Stimulated activated CD4-positive, alpha-beta T cell treated with anti-CD3 and anti-CD28 coated beads, TNF-alpha, amount 100 ng/mL, for 4 hours (primary cell): ENCODE measurements around the gene PDE3A.
"Not testable (repeated sequence)": the region's sequence is repeated elsewhere in the genome, so short reads cannot be mapped to it uniquely, and the experiment has no call there.

Experiments
- DNase-seq, 3 experiments: peaks; one replicate each; pipeline ENCODE4 v3.0.0-alpha.2; 2020; ENCODE audit warnings: low read depth in 3 of 3

PDE3A gene

DNA sequence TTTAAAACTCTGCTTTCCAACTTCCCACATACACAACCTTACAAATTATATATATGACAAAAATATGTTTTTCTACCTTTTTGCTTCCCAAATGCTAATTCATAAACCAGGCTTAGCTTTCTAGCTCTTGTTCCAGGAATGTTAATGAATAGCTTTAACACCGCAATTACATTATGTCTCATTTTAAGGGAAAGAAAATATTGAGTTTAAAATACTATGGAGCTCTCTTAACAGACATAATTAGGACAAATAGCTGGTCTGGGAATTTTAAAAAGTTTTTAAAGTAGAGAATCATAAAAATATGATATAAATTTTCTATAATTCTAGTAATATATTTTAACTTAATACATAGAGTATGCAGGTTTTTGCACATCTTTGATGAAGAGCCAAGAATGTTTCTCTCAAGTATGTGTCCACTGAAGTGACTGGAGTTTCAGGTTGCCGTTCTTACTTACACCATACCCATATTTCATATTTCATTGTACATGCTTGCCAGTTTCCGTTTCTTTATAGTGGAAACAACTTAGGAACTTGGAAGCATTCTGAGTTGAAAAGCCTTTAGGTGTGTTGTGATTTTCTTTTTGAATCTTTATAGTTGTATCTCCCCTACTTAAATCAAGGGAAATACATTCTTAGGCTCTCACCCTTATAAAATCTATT is 236.2 kb downstream of the PDE3A start:
- no peak for DNase-seq

DNA sequence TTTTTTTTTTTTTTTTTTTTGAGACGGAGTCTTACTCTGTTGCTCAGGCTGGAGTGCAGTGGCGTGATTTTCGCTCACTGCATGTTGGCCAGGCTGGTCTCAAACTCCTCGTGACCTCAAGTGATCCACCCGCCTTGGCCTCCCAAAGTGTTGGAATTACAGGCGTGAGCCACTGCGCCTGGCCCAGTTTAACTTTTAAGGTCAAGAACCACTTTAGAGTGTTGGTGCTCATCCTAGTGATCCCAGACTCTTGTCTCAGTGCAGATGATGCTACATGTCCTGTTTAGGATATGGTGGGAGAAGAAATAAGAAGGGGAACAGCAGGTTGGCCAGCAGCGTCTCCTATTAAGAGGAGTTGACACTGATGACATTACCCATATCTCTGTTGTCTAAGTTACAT is 246.7 kb downstream of the PDE3A start:
- DNase-seq = not testable (repeated sequence)

DNA sequence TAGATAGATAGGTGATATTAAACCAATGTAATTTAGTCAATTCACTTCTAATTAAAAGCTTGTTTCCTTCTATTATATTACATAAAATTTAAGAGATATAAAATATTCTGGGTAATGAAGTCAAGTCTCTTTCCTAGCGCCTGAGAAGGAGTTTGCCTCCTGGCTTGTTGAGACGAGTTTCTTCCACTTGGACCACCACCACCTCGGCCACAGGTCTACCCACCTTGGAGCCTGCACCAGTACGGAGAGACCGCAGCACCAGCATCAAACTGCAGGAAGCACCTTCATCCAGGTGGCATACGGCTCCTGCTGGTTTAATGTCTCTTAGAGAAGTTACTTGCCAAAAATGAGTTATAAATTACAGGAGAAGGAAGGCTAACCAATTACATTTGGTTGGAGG is 247.8 kb downstream of the PDE3A start:
- no peak for DNase-seq

DNA sequence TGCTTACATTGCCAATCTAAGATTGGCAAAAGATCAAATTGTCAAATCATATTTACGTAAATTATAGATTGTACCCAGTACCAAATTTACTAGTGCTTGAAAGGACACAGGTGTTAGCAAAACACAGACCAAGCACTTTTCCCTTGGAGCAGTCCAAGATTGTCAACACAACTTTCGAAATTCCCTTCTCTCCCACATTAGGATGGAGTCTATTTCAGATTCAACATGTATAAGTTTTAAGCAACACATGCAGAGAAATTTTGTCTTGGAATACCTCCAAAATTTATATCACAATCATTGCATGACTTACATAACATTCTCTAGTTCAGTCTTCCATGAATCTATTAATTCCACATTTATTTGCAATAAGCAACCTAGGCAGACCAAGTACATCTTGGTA is 251.9 kb downstream of the PDE3A start:
- no peak for DNase-seq

DNA sequence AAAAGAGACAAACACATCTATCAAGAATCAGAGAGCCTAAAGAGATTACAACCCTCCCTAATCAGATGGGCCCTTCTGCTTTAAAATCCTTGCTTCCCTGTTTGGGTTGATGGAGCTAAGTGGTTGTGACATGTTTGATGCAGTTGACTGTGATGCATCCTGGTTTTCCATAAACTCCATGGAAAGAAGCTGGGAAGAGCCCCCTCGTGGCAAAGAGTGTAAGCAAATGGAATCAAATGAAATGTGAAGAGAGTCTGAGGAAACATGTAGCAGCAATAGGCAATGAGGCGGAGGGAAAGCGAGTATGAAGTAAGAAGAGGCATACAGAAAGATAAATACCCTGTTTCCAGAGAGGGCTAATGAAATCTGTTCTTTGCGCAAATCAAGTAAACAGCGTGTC is 256.4 kb downstream of the PDE3A start:
- no peak for DNase-seq

DNA sequence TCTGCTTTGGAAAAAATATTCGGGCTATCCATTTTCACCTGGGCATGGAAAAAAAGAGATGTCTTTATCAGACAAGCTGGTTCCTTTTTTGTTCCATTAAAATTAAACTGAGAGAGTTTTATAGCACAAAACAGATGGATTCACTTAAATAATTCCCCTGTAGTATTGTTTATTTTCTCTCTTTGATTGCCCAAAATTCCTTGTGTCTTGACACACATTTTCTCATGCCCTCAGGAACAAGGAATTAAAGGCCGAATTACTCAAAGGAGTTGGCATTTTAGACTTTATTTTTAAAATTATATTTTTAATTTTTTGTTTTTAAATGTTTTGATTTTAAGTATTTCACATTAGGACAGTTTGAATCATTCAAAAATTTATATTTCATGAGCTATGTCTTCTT is 257.2 kb downstream of the PDE3A start:
- no peak for DNase-seq

DNA sequence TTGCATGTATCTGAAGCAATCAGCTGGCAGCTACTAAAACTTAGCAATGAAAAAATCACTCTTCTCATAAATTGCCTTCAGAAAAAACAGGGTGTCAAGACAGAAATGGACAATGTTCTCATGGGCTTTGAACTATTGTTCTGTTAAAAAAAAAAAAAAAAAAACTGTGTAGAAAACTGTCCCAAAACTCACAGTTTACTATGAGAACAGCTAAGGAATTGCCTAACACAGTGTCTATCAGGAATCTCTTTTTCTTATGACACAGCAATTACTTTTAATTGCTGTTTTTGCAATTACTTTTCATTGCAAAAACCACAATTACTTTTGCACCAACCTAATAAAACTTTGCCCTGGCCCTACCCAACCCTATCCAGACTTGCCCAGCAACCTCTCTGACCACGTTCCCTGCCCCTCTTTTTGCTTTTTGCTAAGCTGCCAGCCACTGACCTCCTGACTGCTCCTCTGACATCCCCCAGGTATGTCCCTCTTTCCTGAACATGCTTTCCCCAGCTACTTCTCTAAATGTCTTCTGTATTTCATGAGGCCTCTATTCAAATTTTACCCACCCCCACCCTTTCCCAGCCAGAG is 258.8 kb downstream of the PDE3A start:
- no peak for DNase-seq

DNA sequence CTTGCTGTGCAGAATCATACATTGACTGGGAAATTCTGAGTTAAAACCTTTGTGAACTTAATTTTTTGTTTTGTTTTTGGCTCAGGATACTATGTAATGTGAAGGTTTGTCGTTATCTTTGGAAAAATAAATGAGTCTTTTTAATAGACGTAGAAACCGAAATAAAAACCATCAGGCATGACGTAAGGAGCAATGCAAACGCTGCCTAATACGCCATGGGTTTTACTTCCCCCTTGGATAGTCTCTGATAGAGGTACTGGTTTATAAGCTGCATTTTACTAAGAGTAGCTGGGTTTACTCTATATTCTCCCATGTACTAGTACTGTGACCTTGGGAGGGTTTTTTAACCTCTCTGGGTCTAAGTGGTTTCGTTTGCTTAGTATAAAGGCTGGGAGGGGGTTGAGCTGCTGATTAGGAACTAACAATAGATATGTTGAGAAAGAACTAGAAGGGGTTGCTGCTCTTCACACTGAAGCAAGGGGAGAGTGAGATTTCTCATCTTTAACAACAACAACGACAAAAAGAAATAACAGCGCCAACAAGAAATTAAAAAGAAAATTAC is 260.0 kb downstream of the PDE3A start:
- DNase-seq = no peak

DNA sequence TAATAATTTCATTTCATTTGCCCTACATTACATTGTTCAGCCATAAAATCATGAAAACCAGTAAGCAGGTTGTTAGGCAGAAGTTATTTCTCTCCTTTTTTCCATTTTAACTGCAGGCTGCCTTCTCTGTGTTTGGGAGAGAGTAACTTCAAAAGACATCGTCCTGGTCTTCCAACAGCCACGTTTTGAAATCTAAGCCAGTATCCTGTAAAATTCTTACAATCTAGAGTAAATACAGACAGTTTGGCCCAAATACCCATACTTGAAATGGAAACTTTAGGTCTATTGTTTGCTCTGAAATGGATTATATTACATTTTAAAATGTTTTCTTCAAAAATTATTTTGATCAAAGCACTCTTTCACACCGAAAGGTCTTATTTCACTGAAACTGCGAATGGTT is 260.7 kb downstream of the PDE3A start:
- no peak for DNase-seq

DNA sequence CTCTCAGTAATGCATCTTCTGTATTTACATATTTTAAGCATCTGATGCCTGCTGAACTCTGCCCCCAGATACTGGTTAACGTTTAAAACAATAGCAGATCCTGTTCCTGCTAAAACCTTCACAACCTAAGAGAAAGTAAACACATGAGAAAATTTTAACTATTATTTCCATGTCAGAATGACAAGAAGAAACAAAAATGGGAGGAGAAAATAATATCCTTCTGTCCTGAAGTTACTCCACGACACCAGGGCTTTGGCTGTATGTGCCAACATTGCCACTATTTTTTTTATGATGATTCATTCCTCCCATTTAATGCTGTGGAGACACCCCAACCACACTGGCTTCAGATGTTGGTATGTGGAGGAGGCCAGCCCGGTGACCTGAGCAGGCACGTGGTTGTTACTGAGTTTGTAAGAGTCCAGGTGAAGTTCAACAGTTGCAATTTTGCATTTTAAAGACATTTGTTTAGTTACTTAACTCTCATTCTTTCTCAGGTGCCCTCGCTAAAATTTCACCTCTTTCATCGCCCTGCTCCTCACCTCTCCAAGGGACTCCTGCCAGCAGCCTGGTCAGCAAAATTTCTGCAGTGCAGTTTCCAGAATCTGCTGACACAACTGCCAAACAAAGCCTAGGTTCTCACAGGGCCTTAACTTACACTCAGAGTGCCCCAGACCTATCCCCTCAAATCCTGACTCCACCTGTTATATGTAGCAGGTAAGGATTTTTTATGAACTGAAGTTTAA is 261.2 kb downstream of the PDE3A start:
- DNase-seq = no peak

DNA sequence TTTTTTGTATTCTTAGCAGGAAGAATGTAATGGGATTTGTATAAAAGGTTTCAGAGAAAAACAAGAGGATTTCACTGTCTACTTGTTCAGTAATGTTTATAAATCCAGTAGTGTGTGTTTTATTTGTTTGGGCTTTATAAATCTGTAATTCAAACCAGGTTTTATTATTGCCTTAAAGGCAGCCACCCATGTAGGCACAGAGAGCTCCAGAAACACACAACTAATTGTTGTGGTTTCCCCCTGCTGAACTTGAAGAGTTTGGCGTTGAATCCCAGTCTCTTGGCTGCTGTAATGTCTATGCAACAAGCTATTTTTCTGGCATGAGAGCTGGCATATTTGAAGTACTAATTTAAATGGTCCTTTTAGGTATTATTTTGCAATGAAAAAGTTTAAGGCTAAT is 263.4 kb downstream of the PDE3A start:
- DNase-seq = no peak

DNA sequence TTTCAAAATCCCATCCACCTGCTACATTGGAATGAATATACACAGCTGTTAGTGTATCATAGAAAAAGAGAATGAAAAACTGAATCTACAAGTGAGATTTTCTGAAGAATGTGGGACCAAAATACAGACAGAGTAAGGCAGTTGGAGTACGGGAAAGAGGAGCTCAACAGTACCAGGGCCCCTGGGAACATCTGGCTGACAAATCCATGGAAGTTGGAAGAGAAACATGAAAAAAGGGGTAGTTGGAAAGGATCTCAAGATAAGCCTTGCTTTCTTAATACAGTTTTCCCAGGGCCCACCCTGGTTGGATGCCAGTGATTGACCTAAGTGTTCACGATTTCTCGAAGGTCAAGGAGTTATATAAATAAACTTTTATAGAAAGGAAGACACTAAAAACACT is 272.8 kb downstream of the PDE3A start:
- DNase-seq = no peak

DNA sequence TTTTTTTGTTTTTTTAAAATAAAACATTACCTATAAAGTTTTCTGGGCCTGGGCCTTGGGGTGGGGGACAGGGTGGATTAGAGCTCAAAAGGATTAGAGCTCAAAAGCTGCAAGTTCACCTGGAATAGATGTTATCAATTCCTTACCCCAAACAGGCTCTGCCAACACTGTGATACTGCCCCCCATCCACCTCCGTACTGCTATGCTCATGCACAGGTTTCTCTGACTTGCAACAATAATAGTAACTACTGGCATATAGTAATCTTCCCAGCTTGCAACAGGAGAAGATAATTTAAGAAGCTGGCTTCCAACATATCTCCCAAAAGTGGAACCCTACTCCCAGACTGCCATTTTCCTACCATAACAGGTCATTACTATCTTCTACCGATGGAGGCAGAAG is 275.5 kb downstream of the PDE3A start:
- no peak for DNase-seq

DNA sequence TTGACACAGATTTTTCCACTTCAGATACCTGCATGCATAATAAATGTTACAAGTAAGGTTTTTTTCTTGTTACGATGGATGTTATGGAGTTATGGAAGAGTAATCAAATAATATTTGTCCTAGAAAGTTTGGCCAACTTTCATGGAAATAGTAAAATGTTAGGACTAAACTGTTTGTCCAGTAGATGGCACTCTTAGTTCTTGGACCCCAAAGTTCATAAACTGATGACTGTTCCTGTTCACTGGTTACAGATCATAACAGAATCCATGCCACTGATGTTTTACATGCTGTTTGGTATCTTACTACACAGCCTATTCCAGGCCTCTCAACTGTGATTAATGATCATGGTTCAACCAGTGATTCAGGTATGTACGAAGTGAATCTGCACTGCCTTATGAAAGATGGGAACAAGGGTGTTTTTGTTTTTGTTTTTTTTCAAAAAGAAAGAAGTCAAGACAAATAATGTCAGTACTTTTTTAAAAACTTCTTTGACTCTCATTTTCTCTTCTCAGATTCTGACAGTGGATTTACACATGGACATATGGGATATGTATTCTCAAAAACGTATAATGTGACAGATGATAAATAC is 278.0 kb downstream of the PDE3A start:
- no peak for DNase-seq

DNA sequence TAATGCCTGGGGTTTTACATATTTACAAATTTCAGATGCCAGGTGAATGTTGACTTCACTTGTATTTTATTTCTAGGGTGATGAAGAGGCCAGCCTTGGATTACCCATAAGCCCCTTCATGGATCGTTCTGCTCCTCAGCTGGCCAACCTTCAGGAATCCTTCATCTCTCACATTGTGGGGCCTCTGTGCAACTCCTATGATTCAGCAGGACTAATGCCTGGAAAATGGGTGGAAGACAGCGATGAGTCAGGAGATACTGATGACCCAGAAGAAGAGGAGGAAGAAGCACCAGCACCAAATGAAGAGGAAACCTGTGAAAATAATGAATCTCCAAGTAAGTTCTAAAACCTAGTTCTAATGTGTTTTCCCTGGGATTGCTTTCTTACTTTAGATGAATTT is 285.5 kb downstream of the PDE3A start:
- no peak for DNase-seq

DNA sequence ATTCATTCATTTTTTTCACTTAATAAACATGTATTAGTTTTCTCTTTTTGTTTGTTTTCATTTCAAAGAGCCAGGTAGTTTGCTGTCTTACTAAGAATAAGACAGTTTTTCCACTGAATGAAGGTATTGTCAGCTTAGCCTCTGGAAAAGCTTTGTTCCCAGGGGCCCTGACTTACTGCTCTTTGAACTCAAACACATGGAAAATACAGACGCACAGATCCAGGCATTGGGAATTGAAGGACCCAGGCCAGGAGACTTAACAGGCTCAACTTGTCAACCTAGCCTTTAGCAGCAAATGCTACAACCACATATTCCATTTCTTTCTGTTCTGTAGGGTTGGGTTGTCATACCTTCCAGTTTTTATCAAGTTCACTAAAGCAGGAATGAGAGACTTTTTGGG is 288.3 kb downstream of the PDE3A start:
- DNase-seq = no peak

DNA sequence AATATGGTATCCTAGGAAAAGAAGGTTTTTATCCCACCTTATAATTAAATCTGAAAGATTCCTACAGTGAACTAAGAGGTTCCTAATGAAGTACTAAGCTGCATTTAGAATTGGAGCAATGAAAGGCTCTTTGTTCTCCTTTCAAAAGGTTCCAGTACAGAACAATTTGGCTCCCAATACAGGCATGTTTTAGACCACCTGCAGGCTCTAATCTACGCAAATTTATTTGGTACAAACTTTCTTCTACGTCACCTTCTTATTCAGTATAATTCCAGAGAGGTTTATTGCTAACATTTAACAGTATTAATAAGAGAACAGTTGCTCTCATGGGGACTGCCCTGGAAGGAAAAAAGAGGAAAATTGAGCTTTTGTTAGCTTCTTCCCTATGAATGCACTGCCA is 289.2 kb downstream of the PDE3A start:
- DNase-seq = no peak

DNA sequence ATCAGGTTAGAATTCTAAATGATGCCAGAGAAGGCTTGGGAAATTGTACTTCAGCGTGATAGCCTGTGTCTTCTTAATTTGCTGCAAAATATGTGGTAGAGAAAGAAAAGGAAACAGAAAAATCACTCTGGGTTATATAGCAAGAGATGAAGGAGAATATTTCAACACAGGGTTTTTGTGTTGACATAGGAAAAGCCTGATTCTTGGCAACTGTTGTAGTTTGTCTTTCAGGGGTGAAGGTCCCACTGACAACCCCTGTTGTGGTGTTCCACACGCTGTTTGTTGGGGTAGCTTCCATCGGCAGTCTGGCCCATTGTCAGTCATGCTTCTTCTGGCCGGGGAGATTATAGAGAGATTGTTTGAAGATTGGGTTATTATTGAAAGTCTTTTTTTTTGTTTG is 313.0 kb downstream of the PDE3A start:
- no peak for DNase-seq

DNA sequence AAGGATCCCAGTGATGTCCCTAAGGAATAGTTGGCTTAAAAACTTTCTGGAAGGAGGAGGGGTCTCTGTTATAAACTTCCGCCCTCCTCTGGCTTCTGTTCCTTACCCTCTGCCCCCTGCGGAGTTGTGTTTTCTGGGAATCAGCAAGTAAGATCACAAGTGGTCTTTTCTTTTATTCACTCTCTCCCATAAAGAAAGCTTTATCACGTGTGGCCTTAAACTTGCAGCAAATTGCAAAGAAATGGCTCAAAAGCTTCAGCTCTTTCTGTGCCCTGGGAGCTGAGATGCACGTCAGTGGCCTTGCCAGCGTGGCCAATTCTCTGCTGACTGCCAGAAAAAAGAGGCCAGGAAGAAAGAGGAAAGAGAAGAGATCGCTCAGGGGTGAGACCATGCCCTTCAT is 326.9 kb downstream of the PDE3A start, which contains the start of gene SLCO1C1:
Gene SLCO1C1, plus strand, starts transcription at position 101 of the 400 bp plus-strand sequence. CDS start 4,245 bp downstream, outside the sequence.
- DNase-seq = no peak

DNA sequence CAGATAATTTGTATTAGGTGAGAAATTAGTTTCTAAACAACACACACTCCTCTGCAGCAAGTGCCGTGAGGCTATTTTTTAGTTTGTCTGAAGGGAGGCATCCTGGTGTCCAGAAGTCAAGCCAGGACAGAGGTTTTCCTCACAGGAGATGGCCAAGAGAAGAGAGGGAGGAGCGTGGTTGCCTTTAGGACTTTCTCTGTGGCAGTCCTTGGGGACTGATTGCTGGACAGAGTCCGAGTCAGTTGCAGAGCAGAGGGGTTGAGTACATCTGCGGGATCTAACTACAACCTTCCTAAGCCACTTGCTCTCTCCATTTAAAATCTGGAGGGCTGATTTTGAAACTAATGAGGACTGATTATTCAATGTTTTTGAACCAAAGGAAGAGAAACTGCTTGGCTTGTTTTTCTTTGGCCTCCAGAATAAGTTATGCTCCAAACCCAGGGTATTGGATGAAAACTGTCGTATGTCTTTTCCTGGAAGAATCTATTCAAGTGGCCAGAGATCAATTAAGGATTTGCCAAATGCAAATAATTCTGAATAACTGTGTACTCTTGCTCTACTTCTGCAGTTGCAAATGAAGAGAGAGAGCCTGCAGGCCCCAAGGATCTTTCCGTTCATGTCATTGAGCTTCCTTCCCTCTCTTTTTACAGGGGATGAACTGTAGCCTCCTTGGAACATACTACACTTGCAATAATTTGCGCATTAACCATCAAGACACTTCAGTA is 328.0 kb downstream of the PDE3A start:
- no peak for DNase-seq

DNA sequence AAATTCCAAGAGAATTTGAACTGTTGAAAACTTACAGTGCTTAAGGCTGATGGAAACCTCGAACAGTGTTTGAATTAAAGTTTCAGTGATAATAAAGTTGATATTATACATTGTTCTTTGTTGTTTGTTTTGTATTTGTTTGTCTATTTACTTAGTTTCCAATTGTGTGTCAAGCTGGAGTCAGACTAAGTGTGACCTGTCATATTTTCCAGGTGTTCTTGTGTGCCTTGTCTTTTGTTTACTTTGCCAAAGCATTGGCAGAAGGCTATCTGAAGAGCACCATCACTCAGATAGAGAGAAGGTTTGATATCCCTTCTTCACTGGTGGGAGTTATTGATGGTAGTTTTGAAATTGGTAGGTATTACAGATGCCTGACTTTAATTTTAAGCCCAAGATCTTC is 332.8 kb downstream of the PDE3A start:
- no peak for DNase-seq

DNA sequence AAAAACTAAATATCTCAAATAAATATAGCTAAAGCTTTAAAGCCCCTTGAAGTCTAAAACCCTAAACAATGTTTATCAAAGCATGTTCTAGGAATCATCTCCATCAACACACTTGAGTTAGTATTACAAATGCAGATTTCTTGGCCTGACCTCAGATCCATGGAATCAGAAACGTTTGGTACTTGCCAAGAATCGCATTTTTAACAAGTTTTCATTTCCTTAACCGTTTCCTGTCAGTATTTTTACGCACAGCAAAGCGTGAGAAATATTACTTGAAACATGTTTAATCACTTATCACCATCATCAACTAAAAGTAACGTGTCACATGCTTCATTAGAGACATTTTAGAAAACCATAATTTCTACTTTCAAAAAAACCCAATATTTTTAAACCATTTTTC is 336.5 kb downstream of the PDE3A start:
- no peak for DNase-seq
